ENCODE measurements around the gene SYPL2.

- no peak for TF ChIP-seq ARNTL (CRISPR knock-in tag; IDR thresholded peaks at IDR 0.05; ENCODE audit: borderline replicate concordance, low read depth)
- no peak for TF ChIP-seq PATZ1 (CRISPR knock-in tag; IDR thresholded peaks at IDR 0.05; ENCODE audit: borderline replicate concordance)
- no peak for TF ChIP-seq RARB (CRISPR knock-in tag; IDR thresholded peaks at IDR 0.05)
- TF ChIP-seq BACH2 (CRISPR knock-in tag; IDR thresholded peaks at IDR 0.05; ENCODE audit: borderline replicate concordance), result no peak
- no peak for TF ChIP-seq ZNF565 (CRISPR knock-in tag; conservative IDR thresholded peaks at IDR 0.05; ENCODE audit: low read depth)
- TF ChIP-seq GLIS3 (CRISPR knock-in tag; IDR thresholded peaks at IDR 0.05), result no peak
- no peak for TF ChIP-seq PPARA (CRISPR knock-in tag; IDR thresholded peaks at IDR 0.05; ENCODE audit: borderline replicate concordance)
These were observed 12.5 kb downstream of the SYPL2 start for GRCh38 chr1:109478806-109479205.
